Osteocyte (in vitro differentiated cells): ENCODE data around the gene MYBPC1. TPM values are rescaled to one million over a fixed set of nuclear protein-coding genes. Genes with fewer than 3 reads are reported as not detected.

ENCODE experiments used
- DNase-seq: peaks from one replicate; pipeline ENCODE4 v3.0.0; 2021; ENCODE audit warnings: mixed read lengths; ENCODE audit not compliant: unreplicated experiment; ENCODE audit errors: extremely low spot score
- H3K27ac Mint-ChIP-seq: one replicate; pipeline ENCODE4 v1.8.0; 2021; ENCODE audit warnings: mild to moderate bottlenecking, mixed read lengths; ENCODE audit not compliant: unreplicated experiment
- H3K27me3 Mint-ChIP-seq: one replicate; pipeline ENCODE4 v1.8.0; 2021; ENCODE audit warnings: mixed read lengths; ENCODE audit not compliant: unreplicated experiment
- H3K36me3 Mint-ChIP-seq: one replicate; pipeline ENCODE4 v1.8.0; 2021; ENCODE audit warnings: mixed read lengths; ENCODE audit not compliant: unreplicated experiment
- H3K4me1 Mint-ChIP-seq: one replicate; pipeline ENCODE4 v1.8.0; 2021; ENCODE audit warnings: mixed read lengths; ENCODE audit not compliant: unreplicated experiment
- H3K4me3 Mint-ChIP-seq: one replicate; pipeline ENCODE4 v1.8.0; 2021; ENCODE audit warnings: mild to moderate bottlenecking, moderate library complexity, mixed read lengths; ENCODE audit not compliant: unreplicated experiment
- H3K9me3 Mint-ChIP-seq: one replicate; pipeline ENCODE4 v1.8.0; 2021; ENCODE audit warnings: mixed read lengths; ENCODE audit not compliant: unreplicated experiment
- CTCF ChIP-seq: fragments of 200-600 bp; sonication (generic); IDR thresholded peaks from 2 replicates; pipeline ENCODE4 v1.5.0; 2021; ENCODE audit warnings: antibody characterized with exemption, mild to moderate bottlenecking, moderate library complexity
- total RNA-seq: library from RNA; stranded (reverse); gene quantifications from 2 replicates; pipeline ENCODE4 v1.2.1, GENCODE V29; 2021

MYBPC1 gene
- total RNA-seq, 1 donor from 2014 or later: not detected

GRCh38 chr12:101571105-101571504, 23.7 kb upstream of the MYBPC1 start:
- Mint-ChIP-seq H3K27ac (no peak overlapping the region), H3K4me3 (no peak overlapping the region)

GRCh38 chr12:101573743-101574142, 21.0 kb upstream of the MYBPC1 start:
- H3K4me3 Mint-ChIP-seq: no peak overlapping the region
- no peaks in the 10 kb centered on the region for H3K36me3 Mint-ChIP-seq
- no peak for DNase-seq
- H3K4me1 Mint-ChIP-seq: peaks cover 2% of the 10 kb centered on the region
- TF ChIP-seq CTCF: no peak
- no peaks in the 10 kb centered on the region for H3K9me3 Mint-ChIP-seq
- H3K27me3 Mint-ChIP-seq: no peaks in the 10 kb centered on the region
- H3K27ac Mint-ChIP-seq: no peak overlapping the region

More at GRCh38 chr12:101571105-101571504, 23.7 kb upstream of the MYBPC1 start:
- DNase-seq: no peak
- Mint-ChIP-seq H3K4me1 (peaks cover 2% of the 10 kb centered on the region), H3K36me3 (no peaks in the 10 kb centered on the region), H3K9me3 (no peaks in the 10 kb centered on the region), H3K27me3 (peaks cover 8% of the 10 kb centered on the region)
- no peak for TF ChIP-seq CTCF

DNA sequence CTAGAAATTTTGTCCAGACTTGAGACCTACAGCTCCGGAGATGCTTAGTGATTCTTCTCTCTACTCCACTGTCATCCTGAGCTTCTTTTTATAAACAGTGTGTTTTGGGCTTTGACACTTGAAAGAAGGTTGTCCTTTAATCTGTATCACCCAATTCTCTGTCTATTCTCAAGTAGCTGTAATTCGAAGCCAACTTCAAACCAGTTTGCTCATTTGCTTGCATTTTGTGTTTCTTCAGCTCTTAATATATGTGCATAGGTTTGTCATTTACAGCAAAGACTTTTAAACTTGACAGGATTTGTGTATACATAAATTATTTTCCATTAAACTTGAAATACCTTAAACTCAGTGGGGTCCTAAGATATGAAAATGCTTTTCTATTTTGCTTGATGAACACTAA, 16.4 kb upstream of the MYBPC1 start:
- Mint-ChIP-seq H3K9me3 (no peaks in the 10 kb centered on the region), H3K4me1 (no peaks in the 10 kb centered on the region), H3K27me3 (peaks cover 9% of the 10 kb centered on the region), H3K36me3 (no peaks in the 10 kb centered on the region), H3K4me3 (no peak overlapping the region), H3K27ac (no peak overlapping the region)
- no peak for DNase-seq
- TF ChIP-seq CTCF: no peak

GRCh38 chr12:101581190-101581589, 13.6 kb upstream of the MYBPC1 start:
- no peak for TF ChIP-seq CTCF
- Mint-ChIP-seq H3K4me1 (no peaks in the 10 kb centered on the region), H3K27ac (no peak overlapping the region)

GRCh38 chr12:101582937-101583336, 11.8 kb upstream of the MYBPC1 start:
- Mint-ChIP-seq H3K4me1 (no peaks in the 10 kb centered on the region), H3K9me3 (no peaks in the 10 kb centered on the region), H3K27me3 (peaks cover 11% of the 10 kb centered on the region), H3K27ac (no peak overlapping the region), H3K4me3 (no peak overlapping the region), H3K36me3 (no peaks in the 10 kb centered on the region)
- no peak for TF ChIP-seq CTCF
- no peak for DNase-seq

More at GRCh38 chr12:101581190-101581589, 13.6 kb upstream of the MYBPC1 start:
- no peak overlapping the region for H3K4me3 Mint-ChIP-seq
- DNase-seq: no peak
- no peaks in the 10 kb centered on the region for H3K9me3 Mint-ChIP-seq
- H3K27me3 Mint-ChIP-seq: peaks cover 9% of the 10 kb centered on the region
- no peaks in the 10 kb centered on the region for H3K36me3 Mint-ChIP-seq
